Sigmoid colon (tissue), 4 donors: ENCODE measurements around the gene EIF4G3.

Source experiments
- CTCF ChIP-seq, 4 experiments: fragments of 450-650 bp in 3 of 4; fragments of 200-600 bp in 1 of 4; IDR thresholded peaks; one replicate each; pipeline ENCODE4 v1.5.1; 2016 to 2019; ENCODE audit warnings: antibody characterized with exemption in 4 of 4, mild to moderate bottlenecking in 3 of 4, moderate library complexity in 2 of 4
- POLR2AphosphoS5 ChIP-seq, 4 donors: sonication (generic); formaldehyde crosslinking; IDR thresholded peaks; one replicate each; pipeline ENCODE4 v1.6.1; 2017; ENCODE audit warnings: antibody characterized with exemption in 4 of 4

DNA sequence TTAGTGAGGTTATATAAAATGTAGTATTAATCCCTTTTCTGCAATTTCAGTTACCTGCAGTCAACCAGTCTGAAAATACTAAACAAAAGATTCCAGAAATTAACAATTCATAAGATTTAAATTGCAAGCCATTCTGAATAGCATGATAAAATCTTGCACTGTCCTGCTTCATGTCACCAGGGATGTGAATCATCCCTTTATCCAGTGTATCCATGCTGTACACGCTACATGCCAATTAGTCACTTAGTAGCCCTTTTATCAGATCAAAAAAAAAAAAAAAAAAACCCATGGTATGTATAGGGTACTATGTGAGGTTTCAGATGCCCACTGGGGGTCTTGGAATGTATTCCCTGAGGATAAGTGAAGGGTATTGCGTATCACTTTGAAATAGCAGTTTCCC is 198.3 kb downstream of the EIF4G3 start:
- TF ChIP-seq CTCF (IDR thresholded peaks at IDR 0.05) (no peak), POLR2AphosphoS5 (IDR thresholded peaks at IDR 0.05) (no peak)
